Dermis lymphatic vessel endothelial cell (primary cell): ENCODE data around the gene B3GAT1. TPM values are rescaled to one million over a fixed set of nuclear protein-coding genes. Genes with fewer than 3 reads are reported as not detected.

Experiments
- total RNA-seq: library from RNA; depleted of rRNA; stranded (reverse); fragments of >200 nt; gene quantifications from 2 replicates; pipeline ENCODE4 v1.2.1, GENCODE V29; 2014

The B3GAT1 gene, protein sequence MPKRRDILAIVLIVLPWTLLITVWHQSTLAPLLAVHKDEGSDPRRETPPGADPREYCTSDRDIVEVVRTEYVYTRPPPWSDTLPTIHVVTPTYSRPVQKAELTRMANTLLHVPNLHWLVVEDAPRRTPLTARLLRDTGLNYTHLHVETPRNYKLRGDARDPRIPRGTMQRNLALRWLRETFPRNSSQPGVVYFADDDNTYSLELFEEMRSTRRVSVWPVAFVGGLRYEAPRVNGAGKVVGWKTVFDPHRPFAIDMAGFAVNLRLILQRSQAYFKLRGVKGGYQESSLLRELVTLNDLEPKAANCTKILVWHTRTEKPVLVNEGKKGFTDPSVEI
- not detected in 2 replicates for total RNA-seq

DNA sequence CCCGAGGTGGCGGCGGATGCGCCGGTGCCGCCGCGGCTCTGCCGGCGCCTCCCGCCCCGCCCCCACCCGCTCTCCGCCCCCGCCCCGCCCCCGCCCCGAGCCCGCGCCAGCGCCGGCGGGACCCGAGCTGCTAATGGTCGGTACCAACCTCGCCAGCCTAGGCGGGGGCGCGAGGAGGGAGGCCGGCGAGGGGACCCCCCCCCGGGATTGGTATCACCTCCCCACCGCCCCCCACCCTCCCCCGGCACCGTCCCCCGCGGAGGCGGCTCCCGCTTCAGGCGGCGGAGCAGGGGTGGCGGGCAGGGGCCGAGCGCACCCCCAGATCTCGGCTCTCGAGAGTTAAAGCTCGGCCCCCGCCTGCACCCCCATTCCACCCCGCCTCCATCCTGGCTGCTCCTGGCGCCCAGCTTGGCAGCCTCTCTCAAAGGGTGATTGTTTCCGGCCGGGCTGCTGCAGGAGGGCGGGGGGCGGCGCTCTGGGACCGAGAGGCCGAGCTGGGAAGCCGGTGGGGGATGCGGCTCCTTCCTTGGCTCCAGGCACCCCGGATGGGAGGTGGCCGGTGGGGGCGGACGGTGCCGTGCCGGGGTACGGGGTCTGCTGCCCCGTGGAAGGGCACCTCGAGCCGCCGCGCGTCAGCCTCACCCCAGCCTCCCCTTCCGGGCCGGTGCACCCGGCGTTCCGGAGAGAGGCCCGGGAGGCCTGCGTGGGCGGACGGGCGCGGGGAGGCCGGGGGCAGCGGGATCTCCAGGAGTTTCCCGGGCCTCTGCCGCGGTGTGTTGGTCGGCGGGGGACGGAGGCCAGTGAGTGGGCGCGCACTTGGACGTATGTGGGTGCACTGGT is at the start of gene B3GAT1:
Gene B3GAT1 (minus strand): TSS at position 40 of the 840 bp plus-strand sequence. CDS start 24,583 bp downstream, outside the sequence.

DNA sequence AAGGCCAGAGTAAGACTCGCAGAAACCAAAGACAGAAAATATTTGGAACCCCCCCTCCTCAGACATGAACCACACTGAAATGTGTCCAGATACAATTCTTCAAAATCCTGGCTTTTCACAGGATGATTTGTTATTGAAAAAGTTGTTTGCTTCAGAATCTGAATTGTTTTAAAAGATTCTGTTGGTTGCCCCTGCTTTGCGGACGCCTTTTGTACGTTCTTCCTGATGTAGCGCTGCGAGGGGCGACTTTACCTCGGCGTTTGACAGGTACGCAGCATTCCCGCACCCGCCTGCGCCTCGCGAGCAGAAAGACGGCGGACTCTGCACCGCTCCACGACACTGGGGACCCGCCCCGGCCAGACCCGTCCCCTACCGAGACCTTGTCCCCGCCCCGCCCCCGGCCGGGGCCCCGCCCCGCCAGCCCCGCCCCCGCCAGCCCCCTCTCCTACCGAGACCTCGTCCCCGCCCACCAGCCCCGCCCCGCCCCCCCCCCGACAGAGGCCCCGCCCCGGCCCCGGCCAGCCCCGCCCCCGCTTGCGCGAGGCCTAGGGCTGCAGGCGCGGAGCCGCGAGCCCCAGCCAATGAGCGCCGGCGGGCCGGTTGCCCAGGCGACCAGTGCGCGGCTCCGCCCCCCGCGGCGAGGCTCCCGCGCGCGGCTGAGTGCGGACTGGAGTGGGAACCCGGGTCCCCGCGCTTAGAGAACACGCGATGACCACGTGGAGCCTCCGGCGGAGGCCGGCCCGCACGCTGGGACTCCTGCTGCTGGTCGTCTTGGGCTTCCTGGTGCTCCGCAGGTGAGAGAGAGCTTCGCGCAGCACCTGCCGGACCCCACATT is 80.5 kb downstream of the B3GAT1 start, which contains the start of gene GLB1L2:
Gene GLB1L2 (plus strand): TSS at position 635 of the 835 bp plus-strand sequence. CDS start 74 bp downstream, at position 709.

Other genes starting within 250 kb of the B3GAT1 start
- gene NCAPD3, start 188.3 kb downstream of the B3GAT1 start, total RNA-seq = 12.5 and 13.2 TPM in 2 replicates
- 18.6 and 26.1 TPM in 2 replicates for gene VPS26B, start 187.6 kb downstream of the B3GAT1 start, total RNA-seq
- 47.5 and 63.4 TPM in 2 replicates for gene THYN1, start 158.9 kb downstream of the B3GAT1 start, total RNA-seq
- 20.5 and 26.1 TPM in 2 replicates for gene ACAD8, start 158.7 kb downstream of the B3GAT1 start, total RNA-seq
- gene GLB1L3, start 135.9 kb downstream of the B3GAT1 start, total RNA-seq = not detected in 2 replicates
- under 0.01 and 0.34 TPM in 2 replicates for gene GLB1L2, start 80.3 kb downstream of the B3GAT1 start, total RNA-seq